HG02798 (cell line): ENCODE measurements around the gene FBXO11.
"Not testable (repeated sequence)": the region's sequence is repeated elsewhere in the genome, so short reads cannot be mapped to it uniquely, and the experiment has no call there.

Source experiments
- ATAC-seq: cut with Tn5 transposase; IDR thresholded peaks from one replicate; pipeline ENCODE4 v1.9.1; 2021; ENCODE audit warnings: mild to moderate bottlenecking; ENCODE audit not compliant: unreplicated experiment, poor library complexity

Gene FBXO11

DNA sequence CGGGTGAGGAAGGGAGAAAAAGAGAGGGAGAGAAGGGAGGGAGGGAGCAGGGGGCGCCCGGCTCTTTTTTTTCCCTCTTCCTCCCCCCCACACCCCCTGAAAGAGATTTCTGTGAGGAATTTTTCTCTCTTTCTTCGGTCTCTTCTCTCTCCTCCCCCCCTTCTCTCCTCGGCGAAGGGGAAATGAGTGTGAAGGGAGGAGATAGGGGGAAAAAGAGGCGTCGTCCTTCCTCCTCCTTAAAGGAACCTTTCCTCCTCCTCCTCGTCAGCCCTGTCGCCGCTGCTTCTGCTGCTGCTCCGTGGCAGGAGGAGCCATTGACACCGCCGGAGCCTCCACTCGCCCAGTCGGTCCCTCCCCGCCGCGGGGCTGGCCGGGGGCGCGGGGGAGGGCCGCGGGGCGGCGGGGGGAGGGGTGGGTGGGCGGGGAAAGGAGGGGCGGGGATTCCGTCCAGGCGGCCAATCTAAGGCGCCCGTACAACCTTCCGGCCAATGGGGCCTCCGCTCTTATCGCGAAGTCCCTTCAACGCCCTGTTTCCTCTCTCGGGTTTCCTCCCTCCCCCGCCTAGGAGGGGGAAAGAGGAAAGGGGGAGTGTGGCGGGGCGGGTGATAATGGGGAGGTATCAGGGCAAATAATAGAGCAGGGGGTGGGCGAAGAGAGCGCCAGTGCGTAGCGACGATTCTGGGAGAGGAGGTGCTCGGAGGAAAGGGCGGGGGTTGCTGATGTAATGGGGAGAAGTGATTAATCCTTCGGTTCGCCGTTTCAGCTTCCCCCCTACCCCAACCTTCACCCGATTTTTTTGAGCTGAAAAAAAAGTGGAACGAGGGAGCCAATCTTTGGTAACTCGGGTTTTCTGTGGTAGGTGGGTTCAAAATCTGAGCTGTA is at the start of gene FBXO11:
Gene FBXO11 (minus strand): TSS at position 342 of the 882 bp plus-strand sequence. CDS start 778 bp downstream, outside the sequence.
- ATAC-seq = peak; percentile 93

DNA sequence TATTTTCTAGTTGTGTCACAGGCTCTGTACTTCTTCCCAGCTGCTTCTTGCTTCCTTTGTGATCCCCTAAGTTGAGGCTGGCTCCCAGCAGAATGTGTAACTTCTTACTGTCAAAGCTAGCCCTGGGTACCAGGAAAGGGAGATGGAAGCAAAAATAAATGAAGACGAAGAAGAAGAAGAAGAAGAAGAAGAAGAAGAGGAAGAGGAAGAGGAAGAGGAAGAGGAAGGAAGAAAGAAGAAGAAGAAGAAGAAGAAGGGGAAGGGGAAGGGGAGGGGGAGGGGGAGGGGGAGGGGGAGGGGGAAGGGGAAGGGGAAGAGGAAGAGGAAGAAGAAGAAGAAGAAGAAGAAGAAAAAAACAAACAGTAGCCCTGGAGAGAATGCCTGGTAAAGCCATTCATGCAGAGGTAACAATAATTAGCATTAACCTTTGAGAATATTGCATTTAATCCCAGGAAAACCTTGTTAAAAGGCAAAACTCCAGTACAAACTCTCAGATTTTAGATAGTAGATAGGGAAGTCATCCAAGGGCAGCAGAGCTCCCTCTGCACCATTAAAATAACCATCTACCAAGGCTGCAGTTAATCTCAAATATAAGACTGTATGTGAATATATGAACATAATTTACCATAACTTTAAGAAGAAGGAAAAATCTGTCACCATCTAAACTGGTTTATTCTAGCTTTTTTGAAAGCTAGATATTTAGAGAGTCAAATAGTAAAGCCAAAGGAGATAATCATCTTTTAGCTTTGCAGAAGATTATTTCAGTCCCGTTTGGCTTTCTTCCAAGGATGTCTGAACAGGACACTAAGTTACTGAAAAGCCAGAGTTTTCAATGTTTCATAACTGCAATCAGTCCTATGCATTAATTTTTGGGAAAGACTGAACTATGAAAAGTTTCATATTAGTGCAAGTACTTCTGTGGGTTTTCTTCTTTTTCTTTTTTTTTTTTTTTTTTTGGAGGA is 44.3 kb upstream of the FBXO11 start:
- no peak for ATAC-seq

- no peak for ATAC-seq
These were observed 40.3 kb upstream of the FBXO11 start for GRCh38 chr2:47946593-47946992.

GRCh38 chr2:47945046-47945781 is 38.9 kb upstream of the FBXO11 start:
- no peak for ATAC-seq

- ATAC-seq = no peak
These were observed 35.6 kb upstream of the FBXO11 start for GRCh38 chr2:47941936-47942335.

- ATAC-seq = no peak
These were observed 31.4 kb upstream of the FBXO11 start for GRCh38 chr2:47937677-47938076.

DNA sequence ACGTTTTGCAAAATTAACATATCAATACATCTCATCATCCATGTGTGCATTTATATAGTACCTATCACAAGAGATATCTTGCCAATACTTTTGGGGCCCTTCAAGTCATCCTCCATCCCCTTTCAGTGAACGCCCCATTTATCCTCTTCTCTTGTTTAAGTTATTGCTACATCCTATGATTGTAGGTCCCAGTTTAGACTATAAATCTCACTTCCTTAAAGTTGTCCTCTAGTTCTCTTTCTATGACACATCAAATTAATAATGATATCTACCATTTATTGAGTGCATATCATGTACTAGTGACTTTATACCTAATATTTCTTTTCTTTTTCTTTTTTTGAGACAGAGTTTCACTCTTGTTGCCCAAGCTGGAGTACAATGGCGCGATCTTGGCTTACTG is 28.8 kb upstream of the FBXO11 start:
- ATAC-seq = no peak

DNA sequence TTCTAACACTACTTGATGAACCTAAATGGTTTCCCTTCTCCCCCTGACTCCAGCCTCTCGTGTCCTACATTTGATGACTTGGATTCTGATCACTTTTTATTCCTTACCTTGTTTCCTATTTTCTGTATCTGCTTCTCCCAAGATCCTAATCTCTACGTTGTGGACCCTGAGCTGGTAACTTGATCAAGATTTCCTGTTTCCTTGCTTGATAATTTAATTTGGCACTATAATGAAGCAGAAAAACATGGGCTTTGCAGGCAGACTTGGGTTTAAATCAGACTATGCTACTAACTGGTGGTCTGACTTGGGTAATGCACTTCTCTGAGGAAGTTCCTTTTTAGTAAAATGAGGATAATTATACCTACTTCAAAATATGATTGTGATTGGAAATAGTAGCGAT is 11.7 kb upstream of the FBXO11 start:
- ATAC-seq = no peak

GRCh38 chr2:47917276-47917961 is 11.1 kb upstream of the FBXO11 start:
- no peak for ATAC-seq

GRCh38 chr2:47916412-47916811 is 10.1 kb upstream of the FBXO11 start:
- ATAC-seq = no peak

- not testable (repeated sequence) for ATAC-seq
These were observed 4.4 kb upstream of the FBXO11 start for GRCh38 chr2:47910662-47911061.

GRCh38 chr2:47908682-47909081 is 2.4 kb upstream of the FBXO11 start:
- no peak for ATAC-seq

DNA sequence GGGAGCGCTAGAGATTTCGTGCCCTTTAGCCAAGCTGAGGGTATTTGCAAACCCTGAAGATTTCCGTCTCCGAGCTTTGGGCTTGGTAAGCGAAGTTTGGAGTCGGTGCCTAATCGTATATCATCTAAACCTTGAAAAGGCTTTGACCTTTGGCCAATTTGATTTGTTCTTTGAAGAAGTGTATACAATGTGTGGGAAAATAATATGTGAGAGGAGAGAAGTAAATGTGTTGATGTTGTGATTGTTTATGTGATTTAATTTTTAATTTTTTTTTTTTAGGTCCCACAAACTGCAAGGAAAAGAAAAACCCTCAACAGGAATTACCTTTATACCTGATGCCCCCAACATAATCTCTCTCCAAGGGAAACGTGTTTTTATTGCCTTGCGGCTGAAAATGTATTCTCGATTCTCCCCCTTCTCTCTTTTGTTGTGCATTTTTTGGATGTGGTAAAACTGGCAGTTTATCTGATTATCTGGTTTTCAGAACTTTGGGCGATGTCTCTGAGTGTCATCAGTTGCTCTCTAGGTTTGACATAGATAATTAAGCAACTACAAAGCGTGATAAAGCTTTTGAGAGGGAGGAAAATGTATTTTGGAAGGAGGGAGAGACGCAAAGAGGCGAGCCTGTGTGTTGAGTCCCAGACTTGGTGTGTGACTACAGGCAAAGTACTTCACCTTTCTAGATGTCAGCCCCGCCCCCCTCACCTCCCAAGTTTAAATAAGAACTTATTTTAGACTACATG is 912 bp upstream of the FBXO11 start:
- ATAC-seq = peak; percentile 29

GRCh38 chr2:47905386-47906156 is 727 bp downstream of the FBXO11 start:
- ATAC-seq = peak; percentile 12

DNA sequence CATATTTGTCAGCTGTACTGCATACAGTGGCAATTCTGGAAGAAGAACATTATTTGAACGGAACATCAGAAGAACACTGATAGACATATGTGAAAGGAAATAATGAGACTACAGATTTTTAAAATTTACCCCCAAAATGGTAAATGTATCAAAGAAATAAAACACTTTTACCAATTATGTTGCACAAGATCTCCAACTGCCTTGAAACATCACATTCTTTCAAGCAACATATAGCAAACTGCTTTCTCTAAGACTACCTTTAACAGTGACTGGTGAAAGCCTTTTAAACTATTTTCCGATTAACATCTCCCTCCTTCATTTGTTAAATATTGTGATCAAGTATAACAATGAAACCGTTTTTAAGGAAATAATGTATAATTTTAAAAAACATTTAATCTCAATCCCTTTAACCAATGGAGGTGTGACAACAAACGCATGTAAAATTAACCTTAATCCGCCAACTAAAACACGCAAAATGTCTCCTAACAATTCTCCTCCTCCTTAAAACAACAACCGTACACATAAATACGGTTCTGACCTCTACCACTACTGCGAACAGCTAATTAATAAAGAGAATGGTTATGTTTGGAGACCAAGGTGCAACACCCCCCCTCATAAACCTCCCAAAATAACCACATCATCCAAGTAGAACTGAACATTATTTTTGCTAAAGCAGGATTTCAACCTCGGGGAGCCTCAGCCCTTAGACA is 2.4 kb downstream of the FBXO11 start:
- ATAC-seq = no peak

DNA sequence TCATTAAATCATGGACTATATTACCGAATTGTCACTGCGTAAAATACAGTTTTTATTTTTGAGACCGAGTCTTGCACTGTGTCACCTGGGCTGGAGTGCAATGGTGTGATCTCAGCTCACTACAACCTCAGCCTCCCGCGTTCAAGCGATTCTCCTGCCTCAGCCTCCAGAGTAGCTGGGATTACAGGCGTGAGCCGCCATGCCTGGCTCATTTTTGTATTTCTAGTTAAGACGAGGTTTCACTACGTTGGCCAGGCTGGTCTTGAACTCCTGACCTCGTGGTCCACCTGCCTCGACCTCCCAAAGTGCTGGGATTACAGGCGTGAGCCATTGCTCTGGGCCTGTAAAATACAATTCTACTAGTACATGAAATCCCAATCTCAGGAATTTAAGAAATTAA is 4.4 kb downstream of the FBXO11 start:
- not testable (repeated sequence) for ATAC-seq

GRCh38 chr2:47900857-47901256 is 5.4 kb downstream of the FBXO11 start:
- no peak for ATAC-seq
